ENCODE measurements around the gene MAN2A1.

The MAN2A1 gene

GRCh38 chr5:109900911-109901627 lies 211.3 kb downstream of the MAN2A1 start:
- in situ Hi-C loops (cut with HindIII; ENCODE audit: low sequenced_read_pairs): no loop called here
- TF ChIP-seq CTCF (IDR thresholded peaks at IDR 0.05; ENCODE audit: low read depth, low read length, missing control alignments): no peak

GRCh38 chr5:109901628-109901981 lies 211.9 kb downstream of the MAN2A1 start:
- DNase-seq (ENCODE audit: low read depth): no peak
- no peak overlapping the region for H3K4me3 ChIP-seq (ENCODE audit: low read depth, low read length)
- in situ Hi-C loops (cut with HindIII; ENCODE audit: low sequenced_read_pairs): no loop called here
- no peak for TF ChIP-seq CTCF (IDR thresholded peaks at IDR 0.05; ENCODE audit: low read depth, low read length, missing control alignments)

More at GRCh38 chr5:109900911-109901627, 211.3 kb downstream of the MAN2A1 start:
- H3K4me3 ChIP-seq (ENCODE audit: low read depth, low read length): no peak overlapping the region
- DNase-seq (ENCODE audit: low read depth): no peak

DNA sequence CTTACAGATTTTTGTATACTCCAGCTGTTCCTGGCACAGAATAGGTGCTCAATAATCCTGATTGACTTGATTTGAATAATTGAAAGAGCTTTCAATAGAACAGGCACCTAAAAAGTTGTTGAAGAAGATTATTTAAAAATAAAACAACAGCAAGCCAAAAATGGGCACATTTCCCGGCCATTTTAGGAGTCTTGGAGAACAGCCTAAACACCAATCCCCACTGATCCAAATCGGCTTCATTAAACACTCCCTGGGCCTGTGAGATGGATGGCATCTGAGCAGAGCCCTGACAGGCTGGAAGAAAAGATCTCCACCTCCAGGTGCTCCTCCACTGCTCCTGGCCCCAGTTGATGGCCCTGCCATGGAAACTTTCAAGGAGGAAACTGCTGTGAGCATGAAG lies 213.3 kb downstream of the MAN2A1 start:
- DNase-seq (ENCODE audit: low read depth): no peak
- no peak overlapping the region for H3K4me3 ChIP-seq (ENCODE audit: low read depth, low read length)
- in situ Hi-C loops (cut with HindIII; ENCODE audit: low sequenced_read_pairs): no loop called here
- TF ChIP-seq CTCF (IDR thresholded peaks at IDR 0.05; ENCODE audit: low read depth, low read length, missing control alignments): no peak

- TF ChIP-seq CTCF (IDR thresholded peaks at IDR 0.05; ENCODE audit: low read depth, low read length, missing control alignments): no peak
- in situ Hi-C loops (cut with HindIII; ENCODE audit: low sequenced_read_pairs): no loop called here
Observed at GRCh38 chr5:109905906-109906305, 216.2 kb downstream of the MAN2A1 start.

GRCh38 chr5:109907189-109907588 lies 217.5 kb downstream of the MAN2A1 start:
- DNase-seq (ENCODE audit: low read depth): no peak
- no peak overlapping the region for H3K4me3 ChIP-seq (ENCODE audit: low read depth, low read length)
- TF ChIP-seq CTCF (IDR thresholded peaks at IDR 0.05; ENCODE audit: low read depth, low read length, missing control alignments): no peak
- in situ Hi-C loops (cut with HindIII; ENCODE audit: low sequenced_read_pairs): no loop called here

More at GRCh38 chr5:109905906-109906305, 216.2 kb downstream of the MAN2A1 start:
- H3K4me3 ChIP-seq (ENCODE audit: low read depth, low read length): no peak overlapping the region
- DNase-seq (ENCODE audit: low read depth): no peak

- TF ChIP-seq CTCF (IDR thresholded peaks at IDR 0.05; ENCODE audit: low read depth, low read length, missing control alignments): no peak
- H3K4me3 ChIP-seq (ENCODE audit: low read depth, low read length): no peak overlapping the region
- DNase-seq (ENCODE audit: low read depth): peak; percentile 68
- in situ Hi-C loops (cut with HindIII; ENCODE audit: low sequenced_read_pairs): no loop called here
Observed at GRCh38 chr5:109907731-109908130, 218.0 kb downstream of the MAN2A1 start.

Data from astrocyte of the cerebellum (primary cell).